Measurements from ENCODE around the gene PLCB4. TPM values are rescaled to one million over a fixed set of nuclear protein-coding genes. Genes with fewer than 3 reads are reported as not detected.

The PLCB4 gene
- polyA plus RNA-seq, 1 of the 3 experiments (the other 2 are of a cell fraction) = 5.5 TPM

GRCh38 chr20:9076440-9076839, 7.6 kb downstream of the PLCB4 start:
- no peak overlapping the region for H3K9ac ChIP-seq
- ChIA-PET POLR2A (no interaction called here), CTCF (interaction anchor here (1.6 kb wide), 1 partner anchor 9 kb away, joined by 4 read pairs; no protein-coding TSS in a partner anchor)
- H3F3A ChIP-seq (replicated peaks; ENCODE audit: insufficient read depth) = peaks cover 5% of the 10 kb centered on the region
- no peak overlapping the region for H3K27ac ChIP-seq (ENCODE audit: low read depth in 2 of 2, low read length in 1 of 2)
- 89% methylated on average over 2 of the region's 2 CpGs for WGBS (ENCODE audit: low lambda C conversion rate)
- no peak overlapping the region for H3K4me2 ChIP-seq
- no peaks in the 10 kb centered on the region for H3K9me2 ChIP-seq
- TF ChIP-seq ELF1 (IDR thresholded peaks at IDR 0.05) (no peak), USF1 (IDR thresholded peaks at IDR 0.05; ENCODE audit: borderline replicate concordance, low read depth) (no peak), FOXJ3 (CRISPR knock-in tag; IDR thresholded peaks at IDR 0.05) (no peak), TCF12 (IDR thresholded peaks at IDR 0.05) (no peak), RAD21 (IDR thresholded peaks at IDR 0.05; ENCODE audit: low read length) (peak; percentile 23; the same call in 1 of the 2 replicates), RXRA (IDR thresholded peaks at IDR 0.05; ENCODE audit: borderline replicate concordance, low read depth) (no peak)
- DNase-seq = no peak
- H3K4me3 ChIP-seq (ENCODE audit: low read depth in 2 of 2, low read length in 1 of 2) = no peak overlapping the region
- H3K4me1 ChIP-seq (ENCODE audit: control insufficient read depth in 1 of 2, insufficient read depth in 2 of 2, low read depth in 1 of 2, low read length in 1 of 2) = peaks cover 10 to 14% of the 10 kb centered on the region in 2 experiments
- H2AFZ ChIP-seq (ENCODE audit: low read depth) = no peak overlapping the region
- no peaks in the 10 kb centered on the region for H4K20me1 ChIP-seq (ENCODE audit: insufficient read depth)
- H3K36me3 ChIP-seq (replicated peaks in 1 of 2; ENCODE audit: control insufficient read depth in 1 of 2, insufficient read depth in 2 of 2, low read length in 1 of 2) = no peaks in the 10 kb centered on the region
- H3K27me3 ChIP-seq (ENCODE audit: insufficient read depth) = no peaks in the 10 kb centered on the region
- H3K9me3 ChIP-seq = no peaks in the 10 kb centered on the region
- H3K79me2 ChIP-seq (ENCODE audit: insufficient read depth) = peaks cover 13% of the 10 kb centered on the region

GRCh38 chr20:9078826-9079731, 10.2 kb downstream of the PLCB4 start:
- no peak for DNase-seq
- H3K36me3 ChIP-seq (replicated peaks in 1 of 2; ENCODE audit: control insufficient read depth in 1 of 2, insufficient read depth in 2 of 2, low read length in 1 of 2) = no peaks in the 10 kb centered on the region
- WGBS (ENCODE audit: low lambda C conversion rate) = 78% methylated on average over 5 of the region's 5 CpGs
- H3K79me2 ChIP-seq (ENCODE audit: insufficient read depth) = peaks cover 11% of the 10 kb centered on the region
- no peaks in the 10 kb centered on the region for H3K27me3 ChIP-seq (ENCODE audit: insufficient read depth)
- no peaks in the 10 kb centered on the region for H3K9me3 ChIP-seq
- ChIA-PET CTCF (interaction anchor here (1.3 kb wide), 1 partner anchor 9 kb away, joined by 4 read pairs; no protein-coding TSS in a partner anchor), POLR2A (no interaction called here)
- H3K27ac ChIP-seq (ENCODE audit: low read depth in 2 of 2, low read length in 1 of 2) = no peak overlapping the region
- no peaks in the 10 kb centered on the region for H4K20me1 ChIP-seq (ENCODE audit: insufficient read depth)
- TF ChIP-seq RAD21 (IDR thresholded peaks at IDR 0.05; ENCODE audit: low read length) (peak; percentile 16; the same call in 1 of the 2 replicates), ELF1 (IDR thresholded peaks at IDR 0.05) (no peak)
- no peak overlapping the region for H3K9ac ChIP-seq
- peaks cover 5% of the 10 kb centered on the region for H3F3A ChIP-seq (replicated peaks; ENCODE audit: insufficient read depth)
- no peak overlapping the region for H2AFZ ChIP-seq (ENCODE audit: low read depth)
- H3K9me2 ChIP-seq = no peaks in the 10 kb centered on the region
- no peak overlapping the region for H3K4me3 ChIP-seq (ENCODE audit: low read depth in 2 of 2, low read length in 1 of 2)
- no peak overlapping the region for H3K4me2 ChIP-seq
- peaks cover 0 to 10% of the 10 kb centered on the region in 2 experiments; a peak in 2 of 4 replicates for H3K4me1 ChIP-seq (ENCODE audit: control insufficient read depth in 1 of 2, insufficient read depth in 2 of 2, low read depth in 1 of 2, low read length in 1 of 2)

- no peak for DNase-seq
- WGBS (ENCODE audit: low lambda C conversion rate) = 25% methylated on average over 1 of the region's 1 CpG
- TF ChIP-seq REST (IDR thresholded peaks at IDR 0.05; ENCODE audit: low read depth, low read length) (no peak), RFX5 (IDR thresholded peaks at IDR 0.05; ENCODE audit: low read length) (no peak), GATA2 (CRISPR knock-in tag; IDR thresholded peaks at IDR 0.05) (no peak), ELF1 (IDR thresholded peaks at IDR 0.05) (no peak), USF2 (IDR thresholded peaks at IDR 0.05; ENCODE audit: borderline replicate concordance, low read depth, low read length) (no peak), TCF12 (IDR thresholded peaks at IDR 0.05) (no peak), ZBTB33 (IDR thresholded peaks at IDR 0.05; ENCODE audit: borderline replicate concordance, low read depth) (no peak)
These were observed 12.6 kb downstream of the PLCB4 start for GRCh38 chr20:9081423-9081966.

More at GRCh38 chr20:9081423-9081966, 12.6 kb downstream of the PLCB4 start:
- POLR2A ChIA-PET = no interaction called here
- no peak overlapping the region for H3K27ac ChIP-seq (ENCODE audit: low read depth in 2 of 2, low read length in 1 of 2)
- H2AFZ ChIP-seq (ENCODE audit: low read depth) = no peak overlapping the region
- peaks cover 5% of the 10 kb centered on the region for H3F3A ChIP-seq (replicated peaks; ENCODE audit: insufficient read depth)
- no peaks in the 10 kb centered on the region for H3K27me3 ChIP-seq (ENCODE audit: insufficient read depth)
- no peaks in the 10 kb centered on the region for H4K20me1 ChIP-seq (ENCODE audit: insufficient read depth)
- H3K4me3 ChIP-seq (ENCODE audit: low read depth in 2 of 2, low read length in 1 of 2) = no peak overlapping the region
- H3K9me3 ChIP-seq = no peaks in the 10 kb centered on the region
- H3K9ac ChIP-seq = no peak overlapping the region
- no peaks in the 10 kb centered on the region for H3K9me2 ChIP-seq
- CTCF ChIA-PET = no interaction called here
- no peaks in the 10 kb centered on the region for H3K36me3 ChIP-seq (replicated peaks in 1 of 2; ENCODE audit: control insufficient read depth in 1 of 2, insufficient read depth in 2 of 2, low read length in 1 of 2)
- peaks cover 0 to 5% of the 10 kb centered on the region in 2 experiments; a peak in 2 of 4 replicates for H3K4me1 ChIP-seq (ENCODE audit: control insufficient read depth in 1 of 2, insufficient read depth in 2 of 2, low read depth in 1 of 2, low read length in 1 of 2)
- no peaks in the 10 kb centered on the region; the same call in 1 of the 2 replicates for H3K79me2 ChIP-seq (ENCODE audit: insufficient read depth)
- no peak overlapping the region for H3K4me2 ChIP-seq

Measured in SK-N-SH (cell line).